ENCODE measurements around the gene CD79B.

The CD79B gene

DNA sequence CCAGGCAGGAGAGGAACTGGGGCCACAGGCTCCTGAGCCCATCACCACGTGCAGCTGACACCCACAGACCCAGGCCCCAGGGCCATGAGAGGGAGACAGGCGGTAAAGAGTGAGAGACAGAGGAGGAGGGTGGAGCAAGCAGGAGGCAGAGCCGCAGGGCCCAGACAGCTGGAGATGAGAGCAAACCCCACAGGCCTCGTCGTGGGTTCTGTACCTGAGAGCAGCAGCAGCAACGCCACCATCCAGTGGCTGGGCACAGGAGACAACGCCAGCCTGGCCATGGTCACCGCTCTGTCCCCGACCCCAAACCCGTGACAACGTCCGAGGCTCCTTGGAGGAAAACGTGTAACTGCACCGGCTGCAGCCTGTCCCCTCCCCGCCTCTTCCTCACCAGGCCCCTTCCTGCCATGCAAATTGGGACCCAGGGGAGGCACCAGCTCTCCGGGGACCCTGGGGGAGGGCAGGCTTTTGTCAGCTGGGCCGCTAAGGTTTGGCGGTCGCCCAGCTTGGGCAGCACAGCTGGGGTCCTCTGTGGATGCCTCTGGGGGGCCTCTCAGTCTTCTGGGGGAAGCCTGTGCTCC lies at the start of gene CD79B:
Gene CD79B, minus strand, starts transcription at position 351 of the 581 bp plus-strand sequence. Its CDS starts 70 bp downstream, at position 281.
- in situ Hi-C loops (cut with HindIII; ENCODE audit: low sequenced_read_pairs): no loop called here

DNA sequence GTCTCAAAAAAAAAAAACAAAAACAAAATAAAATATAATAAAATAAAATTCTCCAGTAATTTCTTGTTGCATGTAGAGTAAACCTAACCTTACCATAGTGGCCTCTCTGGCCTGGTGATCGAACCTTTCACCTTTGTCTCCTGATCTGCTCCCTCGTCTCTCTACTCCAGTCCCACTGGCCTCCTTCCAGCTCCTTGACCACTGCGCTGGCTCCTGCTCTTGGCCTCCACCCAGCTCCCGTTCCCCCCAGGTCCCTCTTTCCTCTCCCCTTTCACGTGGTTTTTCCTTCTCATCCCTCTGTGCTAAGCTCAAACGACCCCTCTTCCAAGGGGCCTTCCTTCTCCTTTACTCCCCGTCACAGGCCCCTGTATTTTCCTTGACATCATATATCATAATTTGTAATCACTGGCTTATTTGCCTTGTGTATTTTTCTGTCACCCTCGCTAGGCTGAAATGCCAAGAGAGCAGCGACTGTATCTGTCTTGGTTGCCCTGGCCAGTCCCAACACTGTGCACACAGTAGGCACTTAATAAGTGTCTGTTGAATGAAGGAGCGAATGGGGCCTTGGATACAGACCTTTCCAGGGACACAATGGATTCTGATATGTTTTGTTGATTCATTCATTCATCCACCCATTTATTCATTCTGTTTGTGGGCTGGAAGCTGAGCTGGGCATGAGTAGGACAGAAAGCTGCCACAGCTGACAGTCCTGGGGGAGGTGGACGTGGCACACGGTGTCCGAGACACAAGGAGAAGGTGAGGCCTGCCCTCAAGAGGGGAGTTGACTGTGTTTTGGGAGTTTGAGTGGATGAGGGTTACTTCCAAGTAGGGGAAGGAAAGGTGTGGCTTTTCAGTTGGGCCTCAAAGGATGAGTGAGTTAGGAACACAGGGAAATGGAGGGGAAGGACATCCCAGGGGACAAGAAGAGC lies 46.4 kb upstream of the CD79B start:
- in situ Hi-C loops (cut with HindIII; ENCODE audit: low sequenced_read_pairs): no loop called here

DNA sequence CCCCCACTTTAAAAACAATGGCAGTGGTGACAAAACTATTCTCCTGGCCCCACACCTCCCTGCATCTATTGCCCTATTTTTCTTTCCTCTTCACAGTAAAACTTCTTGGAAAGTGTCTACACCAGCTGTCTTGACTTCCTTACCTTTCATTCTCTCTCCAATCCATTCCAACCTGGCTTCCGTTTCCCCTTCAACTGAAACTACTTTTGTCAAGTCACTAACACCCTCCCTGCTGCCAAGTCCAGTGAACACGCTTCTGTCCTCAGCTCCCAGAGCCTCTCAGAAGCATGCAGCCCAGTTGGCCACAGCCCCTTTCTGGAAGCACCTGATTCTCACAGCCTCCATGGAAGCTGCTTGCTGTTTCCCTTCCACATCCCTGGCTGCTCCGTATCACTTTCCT lies 44.6 kb upstream of the CD79B start:
- in situ Hi-C loops (cut with HindIII; ENCODE audit: low sequenced_read_pairs): no loop called here

DNA sequence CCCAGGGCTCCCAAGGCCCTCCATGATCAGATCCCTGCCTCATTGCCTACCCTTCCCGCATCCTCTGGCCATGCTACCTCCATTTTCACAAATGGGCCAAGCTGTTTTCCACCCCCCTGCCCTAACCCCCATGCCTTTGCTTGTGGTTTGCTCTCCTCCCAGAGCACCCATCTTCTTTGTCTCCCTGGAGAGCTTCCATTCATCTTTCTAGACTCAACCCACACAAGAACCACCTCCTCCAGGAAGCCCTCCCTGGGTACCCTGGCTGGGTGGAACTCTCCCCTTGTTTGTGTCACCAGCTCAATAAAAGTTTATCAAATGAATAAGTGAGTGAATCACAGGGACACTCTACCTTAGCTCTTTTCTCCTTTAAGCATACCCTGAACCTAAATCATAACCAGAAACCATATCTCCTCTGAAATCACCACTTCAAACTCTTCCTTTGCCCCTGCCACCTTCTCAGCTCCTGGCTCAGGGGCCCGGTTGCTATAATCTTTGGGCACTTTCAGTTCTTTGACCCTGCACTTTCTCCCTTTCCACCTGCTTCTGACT lies 43.5 kb upstream of the CD79B start:
- in situ Hi-C loops (cut with HindIII; ENCODE audit: low sequenced_read_pairs): no loop called here

DNA sequence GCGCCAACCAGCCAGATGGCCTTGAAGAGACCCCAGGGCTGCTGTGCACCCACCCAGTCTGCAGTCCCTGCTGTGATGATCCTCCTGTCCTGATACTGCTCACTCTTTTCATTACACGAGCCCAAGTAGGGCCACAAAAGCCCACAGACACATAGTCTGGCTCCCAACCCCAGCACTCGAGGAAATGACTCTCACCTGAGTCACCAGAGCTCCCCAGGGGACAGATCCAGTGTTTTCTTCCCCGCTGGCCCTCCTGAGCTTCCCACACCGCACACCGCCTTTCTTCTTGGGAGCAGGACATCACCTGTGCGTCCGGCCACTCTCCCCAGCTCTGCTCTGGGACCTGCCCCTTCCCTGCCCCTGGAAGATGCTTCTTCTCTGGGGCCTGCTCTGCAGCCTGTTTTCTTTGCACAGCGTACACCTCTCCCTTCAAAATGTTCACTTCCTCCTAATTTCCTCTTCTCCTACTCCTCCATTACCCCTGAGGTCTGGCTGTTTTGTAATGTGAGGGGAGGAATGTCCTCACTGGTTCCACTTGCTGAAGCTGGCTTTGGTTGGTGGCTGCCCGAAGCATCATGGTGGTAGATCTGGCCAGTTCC lies 42.6 kb upstream of the CD79B start:
- in situ Hi-C loops (cut with HindIII; ENCODE audit: low sequenced_read_pairs): no loop called here

DNA sequence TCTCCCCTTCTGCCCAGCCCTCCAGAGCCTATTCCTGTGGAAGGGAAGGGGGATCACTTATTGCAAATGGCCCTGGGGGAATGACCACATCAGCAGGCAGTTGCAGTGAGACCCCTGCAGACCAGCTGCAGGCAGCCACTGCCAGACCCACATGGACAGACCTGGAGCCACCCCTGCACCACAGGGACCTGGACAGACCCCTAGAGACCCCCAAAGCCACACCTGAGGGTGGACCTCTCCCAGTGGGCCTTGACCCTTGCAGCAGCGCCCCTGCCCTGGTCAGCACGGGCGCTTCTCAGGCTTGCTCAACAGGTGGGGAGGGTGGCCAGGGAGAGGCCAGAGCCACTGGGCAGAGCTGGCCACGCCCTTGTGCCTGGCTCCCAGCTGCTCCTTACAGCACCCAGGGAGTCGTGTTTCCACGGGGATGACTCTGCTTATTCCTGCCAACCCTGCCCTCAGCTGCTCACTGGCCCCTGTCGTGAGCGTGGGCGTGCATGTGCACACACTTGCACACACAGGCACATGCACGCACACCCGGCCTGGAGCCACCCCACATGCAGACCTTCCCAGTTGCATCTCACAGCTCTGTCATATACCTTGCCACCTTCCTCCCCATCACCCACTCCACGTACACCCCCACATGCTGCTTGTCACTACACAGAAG lies 41.9 kb upstream of the CD79B start:
- in situ Hi-C loops (cut with HindIII; ENCODE audit: low sequenced_read_pairs): no loop called here

DNA sequence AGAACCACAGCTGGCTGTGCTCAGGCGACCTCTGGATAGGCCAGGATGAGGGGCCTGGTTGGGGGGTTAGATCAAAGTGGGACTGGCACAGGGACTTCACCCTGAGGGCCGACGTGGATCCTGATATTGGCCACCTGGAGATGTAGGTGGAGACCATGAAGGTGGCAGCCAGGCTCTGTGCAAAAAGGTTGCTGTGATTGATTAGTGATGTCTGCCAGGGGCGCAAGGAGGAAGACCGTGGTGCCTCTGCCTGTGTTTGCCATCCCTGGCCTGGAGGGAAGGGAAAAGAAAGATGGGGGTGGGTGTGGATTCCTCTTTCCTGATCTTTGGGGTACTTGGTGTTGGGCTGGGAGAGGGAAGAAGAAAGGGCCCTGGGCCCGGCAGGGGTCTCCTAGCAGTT lies 41.1 kb upstream of the CD79B start:
- in situ Hi-C loops (cut with HindIII; ENCODE audit: low sequenced_read_pairs): no loop called here

DNA sequence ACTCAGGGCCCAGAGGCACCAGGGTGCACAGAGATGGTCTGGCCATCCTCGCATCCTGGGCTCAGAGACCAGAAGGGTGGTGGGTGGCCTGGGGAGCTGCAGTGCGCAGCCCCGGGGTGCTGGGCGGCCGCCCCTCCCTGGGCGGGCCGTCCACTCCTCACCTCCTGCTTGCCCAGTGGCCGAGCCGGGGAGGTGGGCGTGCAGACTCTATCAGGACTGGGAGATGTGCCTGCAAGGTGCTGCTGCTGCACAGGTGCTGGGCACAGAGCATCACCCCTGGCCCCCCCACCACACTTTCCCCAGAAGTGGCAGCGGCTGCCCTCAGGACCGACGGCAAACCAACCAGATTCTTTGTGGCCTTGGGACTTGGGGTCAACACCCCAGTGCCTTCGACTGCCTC lies 40.7 kb upstream of the CD79B start, which contains the start of gene SCN4A:
Gene SCN4A, minus strand, starts transcription at position 123 of the 400 bp plus-strand sequence. Its CDS starts 77 bp downstream, at position 46.
- in situ Hi-C loops (cut with HindIII; ENCODE audit: low sequenced_read_pairs): no loop called here

DNA sequence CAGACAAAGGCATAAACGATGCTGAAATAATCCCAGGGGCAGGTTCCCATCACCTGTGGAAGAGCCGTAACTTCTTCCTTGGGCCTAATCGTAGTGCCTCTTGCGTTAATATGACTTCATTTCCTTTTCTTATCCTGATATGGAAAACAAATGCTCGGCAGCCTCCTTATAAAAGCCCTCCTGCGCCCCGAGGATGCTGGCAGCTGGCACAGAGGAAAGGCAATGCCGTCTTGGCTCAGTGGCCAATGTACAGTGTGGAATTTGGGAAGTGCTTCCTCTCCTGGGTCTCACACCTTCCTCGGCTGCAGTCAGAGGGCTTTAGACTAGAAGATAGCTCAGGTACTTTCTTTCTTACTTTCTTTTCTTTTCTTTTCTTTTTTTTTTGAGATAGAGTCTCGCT lies 37.1 kb upstream of the CD79B start:
- in situ Hi-C loops (cut with HindIII; ENCODE audit: low sequenced_read_pairs): no loop called here

DNA sequence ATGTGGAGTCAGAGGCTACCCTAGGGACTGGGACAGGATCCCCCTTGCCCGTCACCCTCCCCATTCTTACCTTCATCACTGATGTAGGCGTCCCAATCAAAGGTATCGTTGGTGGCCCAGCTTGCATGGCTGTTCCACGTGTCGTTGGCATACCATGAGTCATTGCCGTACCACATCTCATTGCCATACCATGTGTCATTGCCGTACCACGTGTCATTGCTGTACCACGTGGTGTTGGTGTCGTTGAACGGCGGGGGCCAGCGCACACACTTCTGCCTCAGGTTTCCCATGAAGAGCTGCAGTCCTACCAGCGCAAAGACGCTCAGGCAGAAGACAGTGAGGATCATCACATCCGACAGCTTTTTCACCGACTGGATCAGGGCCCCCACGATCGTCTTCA lies 35.8 kb upstream of the CD79B start:
- in situ Hi-C loops (cut with HindIII; ENCODE audit: low sequenced_read_pairs): no loop called here

DNA sequence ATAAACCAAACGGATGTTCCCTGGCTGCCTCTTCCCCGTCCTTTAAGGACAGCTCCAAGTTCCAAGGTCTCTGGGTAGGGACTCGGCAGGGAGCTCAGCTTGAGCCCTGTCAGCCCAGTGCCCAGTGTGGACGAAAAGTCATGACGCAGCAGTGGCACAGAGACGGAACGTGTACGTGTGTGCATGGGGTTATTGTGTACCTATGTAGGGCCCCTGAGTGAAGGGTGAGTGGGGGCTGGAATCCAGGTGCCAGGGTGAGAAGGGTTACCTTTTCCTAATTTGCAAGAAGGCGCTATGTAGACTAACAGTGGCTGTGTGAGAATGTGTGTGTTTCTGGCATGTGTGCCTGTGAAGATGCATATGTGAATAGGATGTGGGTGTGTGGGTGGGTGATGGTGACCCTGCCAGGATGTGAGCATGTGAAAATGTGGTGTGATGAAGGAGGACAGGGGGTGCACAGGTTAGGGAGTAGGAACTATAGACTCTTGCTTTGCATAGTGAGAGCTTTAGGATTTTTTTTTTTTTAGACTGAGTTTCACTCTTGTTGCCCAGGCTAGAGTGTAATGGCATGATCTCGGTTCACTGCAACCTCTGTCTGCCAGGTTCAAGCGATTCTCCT lies 34.6 kb upstream of the CD79B start:
- in situ Hi-C loops (cut with HindIII; ENCODE audit: low sequenced_read_pairs): no loop called here

DNA sequence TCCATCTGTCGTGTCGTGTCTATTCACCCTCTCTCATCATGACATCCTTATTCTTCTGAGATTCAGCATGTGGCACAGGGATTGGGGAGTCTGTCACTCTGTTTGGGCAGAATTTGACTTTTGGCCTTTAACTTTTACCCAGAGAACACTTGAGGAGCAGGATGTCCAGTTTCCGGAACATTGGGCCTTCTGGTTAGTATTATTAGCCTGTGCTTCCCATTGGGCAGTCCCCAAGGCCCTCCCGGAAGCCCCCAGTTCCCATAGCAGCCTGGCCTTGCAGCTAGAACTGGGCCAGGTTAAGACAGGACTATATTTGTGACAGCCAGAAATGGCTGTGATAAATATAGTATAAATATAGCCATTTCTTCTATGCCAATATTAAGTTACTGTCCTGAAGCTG lies 31.0 kb upstream of the CD79B start:
- in situ Hi-C loops (cut with HindIII; ENCODE audit: low sequenced_read_pairs): no loop called here

DNA sequence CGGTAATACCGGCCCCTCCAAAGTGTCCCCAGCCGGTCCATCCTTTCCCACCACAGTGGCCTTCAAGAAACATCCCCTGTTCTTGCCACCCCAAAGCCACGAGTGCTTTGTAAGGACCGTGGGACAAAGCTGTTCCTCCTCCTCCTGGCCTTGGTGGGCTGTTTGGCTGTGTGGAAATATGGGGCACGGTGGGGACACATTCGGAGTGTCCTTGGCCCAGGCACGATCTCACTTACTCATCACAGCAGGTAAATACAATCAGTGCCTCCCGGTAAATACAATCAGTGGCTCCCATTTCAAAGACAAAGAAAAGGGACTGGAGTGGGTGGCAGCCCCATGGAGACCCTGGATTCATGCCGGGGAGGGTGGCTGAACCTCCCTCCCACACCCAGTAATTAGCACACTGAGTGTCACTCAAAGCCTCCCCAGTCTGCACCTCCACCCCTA lies 30.2 kb upstream of the CD79B start:
- in situ Hi-C loops (cut with HindIII; ENCODE audit: low sequenced_read_pairs): no loop called here

DNA sequence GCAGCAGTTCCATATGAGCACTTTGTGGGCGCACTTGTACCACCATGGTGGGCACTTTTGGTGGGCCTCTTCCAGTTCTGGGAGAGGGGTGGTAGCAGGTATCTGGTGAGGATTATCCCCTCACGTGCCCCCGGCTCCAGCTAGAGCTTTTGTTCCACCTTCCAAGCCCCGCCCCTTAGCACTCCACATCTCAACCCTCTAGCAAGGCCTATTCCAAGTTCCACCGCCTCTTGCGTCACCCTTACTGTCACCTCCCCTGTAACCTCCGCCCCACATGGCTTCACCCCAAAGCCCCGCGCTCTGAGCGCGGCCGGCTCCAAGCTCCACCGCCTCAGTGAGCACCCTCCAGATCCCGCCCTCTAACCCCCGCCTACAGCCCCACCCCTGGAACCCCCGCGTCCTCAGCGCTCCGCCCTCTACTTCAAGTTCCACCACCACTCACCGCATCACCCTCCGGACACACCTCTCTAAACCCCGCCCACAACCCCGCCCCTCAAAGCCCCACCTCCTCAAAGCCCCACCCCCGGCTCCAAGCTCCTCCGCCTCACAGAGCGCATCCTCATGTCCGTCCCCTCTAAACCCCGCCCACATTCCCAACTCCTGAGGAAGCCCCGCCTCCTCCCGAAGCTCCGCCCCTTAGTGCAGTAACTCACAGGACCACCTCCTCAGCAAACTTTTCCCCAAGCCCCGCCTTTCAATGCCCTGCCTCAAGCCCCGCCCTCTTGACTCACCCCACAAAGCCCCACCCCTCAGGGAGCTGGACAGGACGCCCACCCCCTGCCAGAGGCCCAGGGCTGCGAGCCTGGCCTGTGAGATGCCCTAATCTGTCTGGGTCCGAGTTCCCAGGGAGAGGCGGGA lies 29.5 kb upstream of the CD79B start:
- in situ Hi-C loops (cut with HindIII; ENCODE audit: low sequenced_read_pairs): no loop called here

DNA sequence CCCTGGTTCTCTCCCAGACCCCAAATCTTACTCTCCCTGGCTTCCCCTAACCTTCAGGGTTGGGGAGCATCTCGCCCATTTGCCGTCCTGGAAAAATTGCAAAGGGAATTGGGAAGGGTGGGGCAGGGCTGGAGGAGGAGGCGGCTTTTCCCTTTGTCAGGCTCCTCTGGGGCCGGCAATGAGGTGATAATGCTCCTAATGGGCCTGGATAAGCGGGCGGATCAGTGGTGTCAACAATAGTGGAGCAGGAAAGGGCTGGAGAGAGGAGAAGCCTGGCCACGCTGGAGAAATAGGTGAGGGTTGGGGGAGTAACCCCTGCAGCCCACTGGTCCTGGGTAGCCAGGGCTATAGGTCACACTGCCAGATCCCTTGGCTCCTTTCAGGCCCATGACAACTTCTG lies 28.3 kb upstream of the CD79B start:
- in situ Hi-C loops (cut with HindIII; ENCODE audit: low sequenced_read_pairs): no loop called here

DNA sequence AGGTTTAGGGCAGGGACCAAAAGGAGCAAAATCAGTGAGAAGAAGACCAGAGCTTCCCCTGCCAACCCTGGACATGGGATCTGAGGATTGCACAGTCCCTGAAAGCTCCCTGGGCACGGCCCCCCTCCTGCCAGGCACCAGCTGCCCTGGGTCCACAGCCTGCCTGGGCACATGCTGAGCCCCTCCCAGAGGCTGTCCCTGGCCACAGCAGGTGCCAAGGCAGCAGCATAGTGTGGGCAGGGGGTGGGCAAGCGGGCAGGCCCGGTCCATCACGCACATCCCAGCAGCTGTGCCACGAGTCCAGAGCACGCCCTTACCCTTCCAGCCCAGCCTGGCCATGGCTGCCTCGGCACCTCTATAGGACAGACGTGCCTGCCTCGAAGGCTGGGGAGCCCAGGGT lies 27.9 kb upstream of the CD79B start:
- in situ Hi-C loops (cut with HindIII; ENCODE audit: low sequenced_read_pairs): no loop called here

DNA sequence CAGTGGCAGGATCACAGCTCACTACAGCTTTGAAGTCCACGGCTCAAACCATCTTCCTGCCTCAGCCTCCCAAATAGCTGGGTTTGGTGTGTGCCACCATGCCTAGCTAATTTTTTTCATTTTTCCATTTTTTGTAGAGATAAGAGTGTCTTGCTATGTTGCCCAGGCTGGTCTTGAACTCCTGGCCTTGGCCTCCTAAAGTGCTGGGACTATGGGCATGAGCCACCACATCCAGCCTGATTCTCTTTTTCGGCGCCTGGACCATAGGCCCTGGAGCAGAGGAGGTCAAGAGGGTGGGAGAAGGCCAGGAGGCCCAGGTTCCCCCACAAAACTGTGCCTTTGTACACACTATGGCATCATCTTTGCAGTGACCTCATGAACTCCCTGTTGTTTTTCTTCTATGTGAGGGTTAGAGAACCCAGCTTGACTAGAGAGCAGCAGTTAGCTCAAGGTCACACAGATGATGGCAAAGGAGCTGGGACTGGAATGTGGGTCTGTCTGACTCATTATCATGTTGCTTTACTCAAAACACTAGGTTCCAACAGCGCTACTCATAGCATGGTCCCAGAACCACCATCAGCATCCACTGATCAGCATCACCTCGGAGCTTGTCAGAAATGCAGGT lies 24.3 kb upstream of the CD79B start:
- in situ Hi-C loops (cut with HindIII; ENCODE audit: low sequenced_read_pairs): no loop called here

DNA sequence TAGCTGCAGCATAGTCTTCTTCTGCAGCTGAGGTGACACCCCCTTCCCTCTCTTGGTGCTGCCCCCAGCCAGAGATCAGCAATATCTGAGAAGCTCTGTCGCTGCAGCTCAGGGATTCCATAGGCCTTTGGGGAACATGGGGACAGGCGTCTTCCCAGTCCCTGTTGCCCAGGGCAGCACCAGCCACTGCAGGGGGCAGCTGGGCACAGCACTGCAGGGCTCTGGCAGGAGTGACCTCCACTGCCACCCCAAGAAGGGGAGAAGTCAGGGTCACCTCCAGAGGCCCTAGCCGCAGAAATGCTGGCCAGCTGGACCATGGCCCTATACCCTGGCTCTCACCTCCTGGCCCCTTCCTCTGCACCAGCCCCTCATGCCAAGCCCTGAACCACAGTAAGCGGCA lies 23.7 kb upstream of the CD79B start:
- in situ Hi-C loops (cut with HindIII; ENCODE audit: low sequenced_read_pairs): no loop called here

DNA sequence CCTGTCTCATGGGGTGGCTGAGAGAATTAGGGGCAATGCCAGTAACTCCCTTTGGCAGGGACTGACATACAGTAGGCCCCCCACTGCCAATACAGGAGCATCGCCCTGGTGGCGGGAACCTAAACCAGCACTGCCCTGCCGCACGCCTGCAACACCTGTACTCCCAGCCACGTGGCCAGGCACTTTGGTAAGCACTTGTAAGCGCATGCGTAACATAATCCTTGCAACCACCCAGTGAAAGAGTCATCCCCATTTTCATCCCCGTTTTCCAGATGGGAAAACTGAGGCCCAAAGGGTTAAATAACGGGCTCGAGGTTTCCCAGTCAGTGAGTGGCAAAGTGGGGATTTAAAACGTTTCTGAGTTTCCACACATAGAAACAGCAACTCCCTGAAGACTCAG lies 23.1 kb upstream of the CD79B start:
- in situ Hi-C loops (cut with HindIII; ENCODE audit: low sequenced_read_pairs): no loop called here
